ENCODE data around the gene TSC2.

- TF ChIP-seq POLR2A (IDR thresholded peaks at IDR 0.05; ENCODE audit: low read depth, low read length) (no peak), POLR2AphosphoS5 (IDR thresholded peaks at IDR 0.05; ENCODE audit: low read depth, low read length) (no peak), TAF1 (IDR thresholded peaks at IDR 0.05; ENCODE audit: borderline replicate concordance, low read depth, low read length) (no peak)
Observed at GRCh38 chr16:2053211-2053610, 5.4 kb downstream of the TSC2 start.

All from GM12892 (cell line).